ENCODE measurements around the gene PSME4.

DNA sequence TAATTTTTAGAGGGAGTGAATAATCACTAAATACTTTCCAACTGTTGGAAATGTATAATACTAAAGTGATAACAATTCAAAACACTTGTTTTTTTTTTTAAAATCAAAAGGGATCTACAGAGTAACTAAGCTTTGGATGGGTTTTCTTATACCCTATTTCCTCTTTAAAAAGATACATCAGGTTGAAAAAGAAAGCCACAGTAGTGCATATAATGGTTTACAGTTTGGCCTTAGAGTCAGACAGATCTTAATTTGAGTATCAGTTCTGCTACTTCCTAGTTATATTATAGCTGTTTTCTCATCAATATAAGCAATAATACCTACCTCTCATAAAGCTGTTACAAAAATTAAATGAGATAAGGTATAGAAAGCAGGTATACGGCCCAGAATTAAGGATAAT is 28.5 kb downstream of the PSME4 start:
- TF ChIP-seq, protein P1, sequence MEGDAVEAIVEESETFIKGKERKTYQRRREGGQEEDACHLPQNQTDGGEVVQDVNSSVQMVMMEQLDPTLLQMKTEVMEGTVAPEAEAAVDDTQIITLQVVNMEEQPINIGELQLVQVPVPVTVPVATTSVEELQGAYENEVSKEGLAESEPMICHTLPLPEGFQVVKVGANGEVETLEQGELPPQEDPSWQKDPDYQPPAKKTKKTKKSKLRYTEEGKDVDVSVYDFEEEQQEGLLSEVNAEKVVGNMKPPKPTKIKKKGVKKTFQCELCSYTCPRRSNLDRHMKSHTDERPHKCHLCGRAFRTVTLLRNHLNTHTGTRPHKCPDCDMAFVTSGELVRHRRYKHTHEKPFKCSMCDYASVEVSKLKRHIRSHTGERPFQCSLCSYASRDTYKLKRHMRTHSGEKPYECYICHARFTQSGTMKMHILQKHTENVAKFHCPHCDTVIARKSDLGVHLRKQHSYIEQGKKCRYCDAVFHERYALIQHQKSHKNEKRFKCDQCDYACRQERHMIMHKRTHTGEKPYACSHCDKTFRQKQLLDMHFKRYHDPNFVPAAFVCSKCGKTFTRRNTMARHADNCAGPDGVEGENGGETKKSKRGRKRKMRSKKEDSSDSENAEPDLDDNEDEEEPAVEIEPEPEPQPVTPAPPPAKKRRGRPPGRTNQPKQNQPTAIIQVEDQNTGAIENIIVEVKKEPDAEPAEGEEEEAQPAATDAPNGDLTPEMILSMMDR (IDR thresholded peaks at IDR 0.05), result no peak
- no peak for TF ChIP-seq POLR2A (IDR thresholded peaks at IDR 0.05)

Measured in Peyer's patch (tissue), 4 donors.